ENCODE results near the gene CXXC5. TPM values are rescaled to one million over a fixed set of nuclear protein-coding genes. Genes with fewer than 3 reads are reported as not detected.
A peak's percentile ranks its signal among the peaks of the same experiment; 100 is the strongest.

Gene CXXC5
- total and polyA plus RNA-seq, 9 of the 15 experiments (the other 6 are each of a cell fraction or from before 2014, with no cell fraction given), result 1.9 to 123 (median 45.8) TPM

DNA sequence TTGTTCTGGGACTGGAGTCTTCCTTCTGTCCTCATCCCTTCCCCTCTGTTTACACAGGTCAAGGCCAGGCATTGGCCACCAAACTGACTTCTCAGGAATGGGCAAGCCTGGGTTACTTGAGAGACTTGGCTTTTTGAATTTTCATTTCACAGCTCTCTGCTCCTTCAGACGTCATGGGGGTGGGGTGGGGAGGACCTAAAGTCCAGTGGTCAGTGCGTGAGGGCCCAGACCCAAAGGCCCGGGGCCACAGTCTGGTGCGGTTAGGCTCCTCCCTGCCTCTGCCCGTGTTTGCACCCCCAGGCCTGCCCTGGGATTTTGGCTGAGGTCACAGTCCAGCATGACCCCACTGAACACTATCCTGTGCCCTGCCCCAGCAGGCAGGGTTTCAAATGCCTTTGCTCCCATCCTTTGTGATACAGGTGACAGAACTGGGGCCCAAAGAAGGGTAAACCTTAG, 4.1 kb upstream of the CXXC5 start:
- H3K4me3 ChIP-seq, result no peak overlapping the region
- H3K27me3 ChIP-seq (ENCODE audit: control insufficient read depth in 2 of 2, insufficient read depth in 2 of 2, low read length in 2 of 2), result no peaks in the 10 kb centered on the region
- no peaks in the 10 kb centered on the region for H3K9me1 ChIP-seq (ENCODE audit: control insufficient read depth, insufficient read depth, low read length)
- H3K9ac ChIP-seq (ENCODE audit: insufficient read depth in 1 of 2, low read depth in 2 of 2, low read length in 2 of 2), result peak overlapping the region in 1 of 2 experiments; percentile 72; a peak in 1 of 4 replicates
- no peaks in the 10 kb centered on the region for H3K9me3 ChIP-seq (replicated peaks; ENCODE audit: control insufficient read depth, insufficient read depth, low read depth, low read length)
- WGBS (ENCODE audit: insufficient coverage, low coverage, missing lambda C conversion rate), result 48% methylated on average over 2 of the region's 5 CpGs
- intact Hi-C loops (cut with micrococcal nuclease) (no loop called here), in situ Hi-C loops (cut with MboI) (no loop called here)
- ATAC-seq (no peak), DNase-seq (ENCODE audit: extremely low read depth in 1 of 4, low spot score in 3 of 4) (no peak), FAIRE-seq (no peak)
- peaks cover 15% of the 10 kb centered on the region for H3K79me2 ChIP-seq (ENCODE audit: control insufficient read depth, insufficient read depth, low read length)
- H3K36me3 ChIP-seq (ENCODE audit: control insufficient read depth, insufficient read depth, low read length), result no peaks in the 10 kb centered on the region
- H2AFZ ChIP-seq (ENCODE audit: low read depth, low read length), result no peak overlapping the region
- peaks cover 36 to 47% of the 10 kb centered on the region in 2 experiments for H3K4me1 ChIP-seq (replicated peaks in 1 of 2; ENCODE audit: control insufficient read depth in 2 of 2, insufficient read depth in 2 of 2, low read length in 2 of 2)
- H3K4me2 ChIP-seq (ENCODE audit: insufficient read depth, low read length), result no peak overlapping the region
- CTCF ChIA-PET (ENCODE audit: low intra/inter-chr PET ratio), result no interaction called here
- BruUV-seq (replicated peaks), result no TSS peak
- no peaks in the 10 kb centered on the region for H4K20me1 ChIP-seq (replicated peaks; ENCODE audit: control insufficient read depth, insufficient read depth, low read length)
- H3K27ac ChIP-seq (ENCODE audit: extremely low read depth, low read depth, low read length), result peak overlapping the region; percentile 29; the same call in 2 of the 3 replicates
- no peak for TF ChIP-seq ZNF165 (CRISPR knock-in tag; IDR thresholded peaks at IDR 0.05; ENCODE audit: borderline replicate concordance)
- no peak for TF ChIP-seq FOXJ3 (CRISPR knock-in tag; IDR thresholded peaks at IDR 0.05)
- TF ChIP-seq NFXL1 (CRISPR knock-in tag; IDR thresholded peaks at IDR 0.05), result no peak
- TF ChIP-seq SMAD4 (CRISPR knock-in tag; conservative IDR thresholded peaks at IDR 0.05), result no peak
- TF ChIP-seq RHOXF2B (CRISPR knock-in tag; conservative IDR thresholded peaks at IDR 0.05), result no peak
- no peak for TF ChIP-seq ZKSCAN1 (IDR thresholded peaks at IDR 0.05; ENCODE audit: low read depth, low read length)
- no peak for TF ChIP-seq ADNP (tag; IDR thresholded peaks at IDR 0.05)
- no peak for TF ChIP-seq RNF2 (IDR thresholded peaks at IDR 0.05)
- TF ChIP-seq, protein P1, sequence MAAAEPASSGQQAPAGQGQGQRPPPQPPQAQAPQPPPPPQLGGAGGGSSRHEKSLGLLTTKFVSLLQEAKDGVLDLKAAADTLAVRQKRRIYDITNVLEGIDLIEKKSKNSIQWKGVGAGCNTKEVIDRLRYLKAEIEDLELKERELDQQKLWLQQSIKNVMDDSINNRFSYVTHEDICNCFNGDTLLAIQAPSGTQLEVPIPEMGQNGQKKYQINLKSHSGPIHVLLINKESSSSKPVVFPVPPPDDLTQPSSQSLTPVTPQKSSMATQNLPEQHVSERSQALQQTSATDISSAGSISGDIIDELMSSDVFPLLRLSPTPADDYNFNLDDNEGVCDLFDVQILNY (CRISPR knock-in tag; IDR thresholded peaks at IDR 0.05), result no peak
- no peak for TF ChIP-seq ZNF133 (CRISPR knock-in tag; IDR thresholded peaks at IDR 0.05)
- TF ChIP-seq CHD4 (IDR thresholded peaks at IDR 0.05; ENCODE audit: insufficient read depth, insufficient replicate concordance, low read depth, low read length, poor library complexity, severe bottlenecking), result no peak
- TF ChIP-seq, protein P2, sequence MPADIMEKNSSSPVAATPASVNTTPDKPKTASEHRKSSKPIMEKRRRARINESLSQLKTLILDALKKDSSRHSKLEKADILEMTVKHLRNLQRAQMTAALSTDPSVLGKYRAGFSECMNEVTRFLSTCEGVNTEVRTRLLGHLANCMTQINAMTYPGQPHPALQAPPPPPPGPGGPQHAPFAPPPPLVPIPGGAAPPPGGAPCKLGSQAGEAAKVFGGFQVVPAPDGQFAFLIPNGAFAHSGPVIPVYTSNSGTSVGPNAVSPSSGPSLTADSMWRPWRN (IDR thresholded peaks at IDR 0.05; ENCODE audit: low read depth), result no peak
- no peak for TF ChIP-seq ZNF431 (CRISPR knock-in tag; IDR thresholded peaks at IDR 0.05)
- TF ChIP-seq ZBED1 (IDR thresholded peaks at IDR 0.05), result no peak
- no peak for TF ChIP-seq RFX7 (CRISPR knock-in tag; IDR thresholded peaks at IDR 0.05)
- no peak for TF ChIP-seq ZNF212 (CRISPR knock-in tag; IDR thresholded peaks at IDR 0.05)
- TF ChIP-seq, protein P3, sequence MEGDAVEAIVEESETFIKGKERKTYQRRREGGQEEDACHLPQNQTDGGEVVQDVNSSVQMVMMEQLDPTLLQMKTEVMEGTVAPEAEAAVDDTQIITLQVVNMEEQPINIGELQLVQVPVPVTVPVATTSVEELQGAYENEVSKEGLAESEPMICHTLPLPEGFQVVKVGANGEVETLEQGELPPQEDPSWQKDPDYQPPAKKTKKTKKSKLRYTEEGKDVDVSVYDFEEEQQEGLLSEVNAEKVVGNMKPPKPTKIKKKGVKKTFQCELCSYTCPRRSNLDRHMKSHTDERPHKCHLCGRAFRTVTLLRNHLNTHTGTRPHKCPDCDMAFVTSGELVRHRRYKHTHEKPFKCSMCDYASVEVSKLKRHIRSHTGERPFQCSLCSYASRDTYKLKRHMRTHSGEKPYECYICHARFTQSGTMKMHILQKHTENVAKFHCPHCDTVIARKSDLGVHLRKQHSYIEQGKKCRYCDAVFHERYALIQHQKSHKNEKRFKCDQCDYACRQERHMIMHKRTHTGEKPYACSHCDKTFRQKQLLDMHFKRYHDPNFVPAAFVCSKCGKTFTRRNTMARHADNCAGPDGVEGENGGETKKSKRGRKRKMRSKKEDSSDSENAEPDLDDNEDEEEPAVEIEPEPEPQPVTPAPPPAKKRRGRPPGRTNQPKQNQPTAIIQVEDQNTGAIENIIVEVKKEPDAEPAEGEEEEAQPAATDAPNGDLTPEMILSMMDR (IDR thresholded peaks at IDR 0.05 in 2 of 3, conservative IDR thresholded peaks at IDR 0.05 in 1 of 3; ENCODE audit: insufficient read depth in 2 of 3, low read depth in 1 of 3, low read length in 3 of 3), result no peak
- TF ChIP-seq ZNF583 (CRISPR knock-in tag; IDR thresholded peaks at IDR 0.05), result no peak
- TF ChIP-seq, protein P4, sequence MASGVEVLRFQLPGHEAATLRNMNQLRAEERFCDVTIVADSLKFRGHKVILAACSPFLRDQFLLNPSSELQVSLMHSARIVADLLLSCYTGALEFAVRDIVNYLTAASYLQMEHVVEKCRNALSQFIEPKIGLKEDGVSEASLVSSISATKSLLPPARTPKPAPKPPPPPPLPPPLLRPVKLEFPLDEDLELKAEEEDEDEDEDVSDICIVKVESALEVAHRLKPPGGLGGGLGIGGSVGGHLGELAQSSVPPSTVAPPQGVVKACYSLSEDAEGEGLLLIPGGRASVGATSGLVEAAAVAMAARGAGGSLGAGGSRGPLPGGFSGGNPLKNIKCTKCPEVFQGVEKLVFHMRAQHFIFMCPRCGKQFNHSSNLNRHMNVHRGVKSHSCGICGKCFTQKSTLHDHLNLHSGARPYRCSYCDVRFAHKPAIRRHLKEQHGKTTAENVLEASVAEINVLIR (CRISPR knock-in tag; IDR thresholded peaks at IDR 0.05), result no peak
- TF ChIP-seq TFAM (CRISPR knock-in tag; conservative IDR thresholded peaks at IDR 0.05), result no peak
- POLR2A ChIA-PET, result interaction anchor here (0.7 kb wide), 1 partner anchor 206 kb away, joined by 3 read pairs; no protein-coding TSS in a partner anchor

All from K562 (cell line).